Tibial artery (tissue), 4 donors: ENCODE data around the gene ATP8B3.
A peak's percentile ranks its signal among the peaks of the same experiment; 100 is the strongest.

Experiments
- DNase-seq, 2 donors: peaks; one replicate each; pipeline ENCODE4 v3.0.0-alpha.2; 2019
- H3K27ac ChIP-seq, 2 donors: fragments of 200-600 bp; sonication (generic) in 1 of 2; 1 replicate in 1 of 2; 2 replicates in 1 of 2; pipeline ENCODE4 v1.5.1; 2018 to 2019; ENCODE audit warnings: mild to moderate bottlenecking in 1 of 2
- H3K27me3 ChIP-seq, 2 donors: fragments of 200-600 bp; sonication (generic) in 1 of 2; one replicate each; pipeline versions ENCODE4 v1.5.1 to v1.6.0; 2016 to 2019
- H3K36me3 ChIP-seq, 3 donors: fragments of 200-600 bp; sonication (generic) in 2 of 3; one replicate each; pipeline ENCODE4 v1.5.1; 2016 to 2019; ENCODE audit warnings: mild to moderate bottlenecking in 2 of 3
- H3K4me1 ChIP-seq, 4 donors: fragments of 200-600 bp; sonication (generic) in 2 of 4; 1 replicate in 3 of 4; 2 replicates in 1 of 4; pipeline ENCODE4 v1.5.1; 2016 to 2019
- H3K4me3 ChIP-seq, 2 donors: fragments of 200-600 bp; sonication (generic) in 1 of 2; 1 replicate in 1 of 2; 2 replicates in 1 of 2; pipeline ENCODE4 v1.5.1; 2018 to 2019; ENCODE audit warnings: mild to moderate bottlenecking in 2 of 2
- H3K9me3 ChIP-seq, 3 donors: fragments of 200-600 bp; sonication (generic) in 1 of 3; one replicate each; pipeline ENCODE4 v1.5.1; 2016 to 2019
- CTCF ChIP-seq, 2 experiments: fragments of 200-600 bp in 1 of 2; fragments of 450-650 bp in 1 of 2; IDR thresholded peaks; one replicate each; pipeline ENCODE4 v1.5.1; 2017 to 2019; ENCODE audit warnings: antibody characterized with exemption in 2 of 2, mild to moderate bottlenecking in 1 of 2, moderate library complexity in 1 of 2
- intact Hi-C: fragments of 100-400 bp; cut with DNase I; formaldehyde crosslinking; loops from one replicate; pipeline ENCODE4 v1.15.0; 2023; ENCODE audit warnings: low total_unique reads

The ATP8B3 gene, protein sequence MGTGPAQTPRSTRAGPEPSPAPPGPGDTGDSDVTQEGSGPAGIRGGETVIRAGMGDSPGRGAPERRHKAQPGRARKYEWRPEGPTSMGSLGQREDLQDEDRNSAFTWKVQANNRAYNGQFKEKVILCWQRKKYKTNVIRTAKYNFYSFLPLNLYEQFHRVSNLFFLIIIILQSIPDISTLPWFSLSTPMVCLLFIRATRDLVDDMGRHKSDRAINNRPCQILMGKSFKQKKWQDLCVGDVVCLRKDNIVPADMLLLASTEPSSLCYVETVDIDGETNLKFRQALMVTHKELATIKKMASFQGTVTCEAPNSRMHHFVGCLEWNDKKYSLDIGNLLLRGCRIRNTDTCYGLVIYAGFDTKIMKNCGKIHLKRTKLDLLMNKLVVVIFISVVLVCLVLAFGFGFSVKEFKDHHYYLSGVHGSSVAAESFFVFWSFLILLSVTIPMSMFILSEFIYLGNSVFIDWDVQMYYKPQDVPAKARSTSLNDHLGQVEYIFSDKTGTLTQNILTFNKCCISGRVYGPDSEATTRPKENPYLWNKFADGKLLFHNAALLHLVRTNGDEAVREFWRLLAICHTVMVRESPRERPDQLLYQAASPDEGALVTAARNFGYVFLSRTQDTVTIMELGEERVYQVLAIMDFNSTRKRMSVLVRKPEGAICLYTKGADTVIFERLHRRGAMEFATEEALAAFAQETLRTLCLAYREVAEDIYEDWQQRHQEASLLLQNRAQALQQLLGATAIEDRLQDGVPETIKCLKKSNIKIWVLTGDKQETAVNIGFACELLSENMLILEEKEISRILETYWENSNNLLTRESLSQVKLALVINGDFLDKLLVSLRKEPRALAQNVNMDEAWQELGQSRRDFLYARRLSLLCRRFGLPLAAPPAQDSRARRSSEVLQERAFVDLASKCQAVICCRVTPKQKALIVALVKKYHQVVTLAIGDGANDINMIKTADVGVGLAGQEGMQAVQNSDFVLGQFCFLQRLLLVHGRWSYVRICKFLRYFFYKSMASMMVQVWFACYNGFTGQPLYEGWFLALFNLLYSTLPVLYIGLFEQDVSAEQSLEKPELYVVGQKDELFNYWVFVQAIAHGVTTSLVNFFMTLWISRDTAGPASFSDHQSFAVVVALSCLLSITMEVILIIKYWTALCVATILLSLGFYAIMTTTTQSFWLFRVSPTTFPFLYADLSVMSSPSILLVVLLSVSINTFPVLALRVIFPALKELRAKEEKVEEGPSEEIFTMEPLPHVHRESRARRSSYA (N-terminal part only)

DNA sequence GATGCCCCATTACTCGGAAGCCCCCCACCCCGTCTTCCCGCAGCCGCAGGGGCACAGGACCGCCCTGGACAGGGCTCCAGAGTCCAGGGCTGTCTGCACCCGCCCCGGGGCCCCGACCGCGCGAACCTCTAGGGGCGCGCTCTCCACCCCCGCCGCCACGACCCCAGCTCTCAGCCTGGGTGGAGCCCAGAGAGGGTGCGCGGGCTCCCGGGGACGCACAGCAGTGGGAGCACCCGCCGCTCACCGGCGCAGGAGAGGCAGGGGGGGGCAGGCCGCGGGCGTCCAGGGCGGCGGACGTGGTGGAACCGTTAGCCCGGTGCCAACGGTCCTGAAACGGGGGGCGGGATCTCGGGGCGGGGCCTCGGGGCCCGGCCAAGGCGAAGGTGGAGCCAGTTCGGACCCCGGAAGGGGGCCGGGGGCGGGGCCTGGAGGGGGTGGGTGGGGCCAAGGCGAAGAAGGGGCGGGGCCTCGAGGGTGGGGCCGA lies at the start of gene ATP8B3:
ATP8B3 (minus strand) TSS at position 335 of the 484 bp plus-strand sequence. CDS start 540 bp downstream, outside the sequence.
- Histone ChIP-seq H3K27me3 (no peaks in the 10 kb centered on the region), H3K27ac (peak within 1 kb of the TSS; percentile 29 to 73), H3K36me3 (peaks cover 15 to 27% (median 22%) of the 10 kb centered on the region in 3 donors), H3K4me3 (peak within 1 kb of the TSS; percentile 53 to 60), H3K9me3 (no peaks in the 10 kb centered on the region), H3K4me1 (peaks cover 0 to 28% (median 21%) of the 10 kb centered on the region in 4 donors)
- no peak for DNase-seq
- intact Hi-C loops, result no loop called here
- TF ChIP-seq CTCF (IDR thresholded peaks at IDR 0.05), result no peak

DNA sequence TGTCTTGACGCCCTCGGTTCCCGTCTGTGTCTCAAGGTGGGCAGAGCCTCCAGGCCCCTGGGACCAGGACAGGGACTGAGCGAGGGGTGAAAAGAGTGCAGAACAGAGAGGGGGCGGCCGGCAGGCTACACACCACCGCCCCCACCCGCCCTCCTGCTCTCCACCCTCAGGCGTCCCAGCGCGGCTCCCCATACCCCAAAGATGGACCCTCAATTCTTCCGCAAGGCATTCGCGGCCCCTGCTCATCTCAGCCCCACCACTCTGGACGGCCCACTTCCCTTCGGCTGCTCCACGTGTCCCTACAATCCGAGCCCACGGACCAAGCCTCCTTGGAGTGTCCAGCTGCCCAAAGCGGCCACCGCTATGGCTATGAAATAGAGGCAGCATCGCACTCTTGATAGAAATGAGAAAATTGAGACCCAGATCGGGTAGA lies 49.5 kb upstream of the ATP8B3 start:
- Histone ChIP-seq H3K4me1 (peaks cover 0 to 63% (median 51%) of the 10 kb centered on the region in 4 donors), H3K27me3 (no peaks in the 10 kb centered on the region), H3K9me3 (no peaks in the 10 kb centered on the region), H3K27ac (peak overlapping the region in 1 of 2 donors; percentile 10), H3K36me3 (no peaks in the 10 kb centered on the region), H3K4me3 (peak overlapping the region; percentile 63 to 71)
- no peak for TF ChIP-seq CTCF (IDR thresholded peaks at IDR 0.05)
- intact Hi-C loops, result no loop called here
- no peak for DNase-seq

DNA sequence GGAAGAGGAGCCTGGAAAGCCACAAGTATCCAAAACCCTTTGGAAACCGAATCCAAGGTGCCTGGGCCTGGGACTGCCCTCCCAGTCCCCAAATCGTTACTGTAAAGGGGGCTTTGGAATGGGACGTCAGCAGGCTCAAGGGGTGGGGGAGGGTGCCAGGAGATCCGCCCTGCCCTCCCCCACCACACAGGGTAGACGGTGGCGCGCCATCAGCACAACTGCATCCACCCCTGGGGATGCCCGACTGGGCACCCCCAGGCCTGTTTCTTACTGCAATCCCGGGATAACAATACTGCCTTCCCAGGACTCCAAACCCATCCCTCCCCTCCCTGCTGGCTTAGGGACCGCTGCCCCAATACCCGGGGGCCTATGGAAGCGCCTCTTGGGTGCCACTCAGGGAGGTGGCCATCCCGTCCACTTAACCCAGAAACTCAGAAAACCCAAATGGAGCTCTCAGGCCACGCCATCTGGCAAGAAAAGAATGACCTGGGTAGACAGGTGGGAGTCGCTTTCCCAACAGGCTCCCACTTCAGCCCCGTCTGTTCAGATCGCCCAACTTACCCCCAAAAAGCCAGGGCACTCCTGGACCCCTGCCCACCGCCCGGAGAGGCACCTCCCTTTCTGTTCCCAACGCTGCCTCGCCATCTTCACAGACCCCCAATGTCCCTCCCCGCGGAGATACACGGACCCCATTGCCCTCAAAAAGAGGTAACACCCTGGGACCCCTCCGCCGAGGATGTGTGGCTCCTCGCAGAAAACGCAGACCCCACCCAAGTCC lies 48.9 kb upstream of the ATP8B3 start:
- intact Hi-C loops, result no loop called here
- Histone ChIP-seq H3K27ac (peak overlapping the region in 1 of 2 donors; percentile 10), H3K27me3 (no peaks in the 10 kb centered on the region), H3K36me3 (no peaks in the 10 kb centered on the region), H3K9me3 (no peaks in the 10 kb centered on the region), H3K4me1 (peaks cover 0 to 69% (median 55%) of the 10 kb centered on the region in 4 donors), H3K4me3 (peak overlapping the region in 1 of 2 donors; percentile 71)
- no peak for DNase-seq
- no peak for TF ChIP-seq CTCF (IDR thresholded peaks at IDR 0.05)

- Histone ChIP-seq H3K4me1 (peaks cover 0 to 73% (median 55%) of the 10 kb centered on the region in 4 donors), H3K9me3 (no peaks in the 10 kb centered on the region), H3K27ac (no peak overlapping the region), H3K27me3 (no peaks in the 10 kb centered on the region), H3K4me3 (no peak overlapping the region), H3K36me3 (no peaks in the 10 kb centered on the region)
- no peak for DNase-seq
- intact Hi-C loops, result no loop called here
- no peak for TF ChIP-seq CTCF (IDR thresholded peaks at IDR 0.05)
Observed at GRCh38 chr19:1860042-1860775, 48.1 kb upstream of the ATP8B3 start.
